ENCODE results near the gene AAK1. TPM values are rescaled to one million over a fixed set of nuclear protein-coding genes. Genes with fewer than 3 reads are reported as not detected.

Gene AAK1
- total and polyA plus RNA-seq, 2 donors (not counting 1 experiment from before 2014, with no cell fraction given): 43.5 to 45.7 TPM

DNA sequence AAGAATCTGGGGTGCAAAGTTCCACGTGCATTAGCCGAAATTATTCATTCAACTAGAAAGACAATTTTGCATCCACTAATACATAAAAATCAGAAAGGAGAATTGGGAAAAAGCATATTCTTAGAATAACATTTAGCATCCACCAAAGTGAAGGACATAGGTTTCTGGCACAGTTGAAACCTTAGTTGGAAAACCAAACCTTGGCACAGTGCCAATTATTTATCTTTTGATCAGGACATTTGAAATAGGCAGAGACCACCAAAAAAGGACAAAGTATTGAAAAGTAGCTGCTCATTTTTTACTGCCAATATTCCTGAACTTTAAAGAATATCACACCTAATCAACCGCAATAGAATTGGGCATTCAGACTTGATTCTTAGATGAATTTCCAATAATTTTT is 180.8 kb downstream of the AAK1 start:
- Histone ChIP-seq H4K20me1 (ENCODE audit: control insufficient read depth, extremely low read depth, insufficient read depth, low read length) (no peaks in the 10 kb centered on the region), H3K4me2 (ENCODE audit: extremely low read depth, insufficient read depth, low read length) (no peak overlapping the region), H2AFZ (ENCODE audit: low read length) (no peak overlapping the region), H3K9ac (ENCODE audit: insufficient read depth, low read length) (no peak overlapping the region), H3K79me2 (ENCODE audit: control insufficient read depth, insufficient read depth, low read length) (no peaks in the 10 kb centered on the region), H3K27ac (ENCODE audit: insufficient read depth, low read length) (no peak overlapping the region), H3K4me1 (ENCODE audit: control insufficient read depth, extremely low read depth, insufficient read depth, low read length) (no peaks in the 10 kb centered on the region), H3K9me3 (ENCODE audit: control insufficient read depth, insufficient read depth, low read depth, low read length) (no peaks in the 10 kb centered on the region), H3K27me3 (ENCODE audit: control insufficient read depth, insufficient read depth, low read length) (no peaks in the 10 kb centered on the region), H3K4me3 (replicated peaks in 1 of 4; ENCODE audit: control extremely low read depth in 1 of 4, insufficient read depth in 1 of 4, low read depth in 3 of 4, low read length in 4 of 4) (no peak overlapping the region), H3K36me3 (ENCODE audit: control insufficient read depth, insufficient read depth, low read length) (peaks cover 6% of the 10 kb centered on the region)
- no peak for DNase-seq (ENCODE audit: low read depth in 2 of 2)
- TF ChIP-seq EZH2 (IDR thresholded peaks at IDR 0.05; ENCODE audit: low read length, missing control alignments): no peak
- TF ChIP-seq, protein P1, sequence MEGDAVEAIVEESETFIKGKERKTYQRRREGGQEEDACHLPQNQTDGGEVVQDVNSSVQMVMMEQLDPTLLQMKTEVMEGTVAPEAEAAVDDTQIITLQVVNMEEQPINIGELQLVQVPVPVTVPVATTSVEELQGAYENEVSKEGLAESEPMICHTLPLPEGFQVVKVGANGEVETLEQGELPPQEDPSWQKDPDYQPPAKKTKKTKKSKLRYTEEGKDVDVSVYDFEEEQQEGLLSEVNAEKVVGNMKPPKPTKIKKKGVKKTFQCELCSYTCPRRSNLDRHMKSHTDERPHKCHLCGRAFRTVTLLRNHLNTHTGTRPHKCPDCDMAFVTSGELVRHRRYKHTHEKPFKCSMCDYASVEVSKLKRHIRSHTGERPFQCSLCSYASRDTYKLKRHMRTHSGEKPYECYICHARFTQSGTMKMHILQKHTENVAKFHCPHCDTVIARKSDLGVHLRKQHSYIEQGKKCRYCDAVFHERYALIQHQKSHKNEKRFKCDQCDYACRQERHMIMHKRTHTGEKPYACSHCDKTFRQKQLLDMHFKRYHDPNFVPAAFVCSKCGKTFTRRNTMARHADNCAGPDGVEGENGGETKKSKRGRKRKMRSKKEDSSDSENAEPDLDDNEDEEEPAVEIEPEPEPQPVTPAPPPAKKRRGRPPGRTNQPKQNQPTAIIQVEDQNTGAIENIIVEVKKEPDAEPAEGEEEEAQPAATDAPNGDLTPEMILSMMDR (conservative IDR thresholded peaks at IDR 0.05 in 1 of 2, IDR thresholded peaks at IDR 0.05 in 1 of 2; ENCODE audit: low read depth in 1 of 2, low read length in 2 of 2): no peak

DNA sequence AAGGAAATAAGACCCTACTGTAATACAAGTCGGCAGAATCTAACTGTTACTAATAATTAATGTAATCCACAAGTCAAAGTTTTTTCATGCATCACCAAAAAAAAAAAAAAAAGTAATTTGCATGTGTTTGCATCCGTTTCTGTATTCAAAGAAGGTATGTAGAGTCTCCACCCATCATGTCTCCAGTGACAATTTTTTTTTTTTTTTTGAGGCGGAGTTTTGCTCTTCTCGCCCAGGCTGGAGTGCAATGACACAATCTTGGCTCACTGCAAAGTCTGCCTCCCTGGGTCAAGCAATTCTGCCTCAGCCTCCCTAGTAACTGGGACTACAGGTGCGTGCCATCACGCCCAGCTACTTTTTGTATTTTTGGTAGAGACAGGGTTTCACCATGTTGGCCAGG is 182.1 kb downstream of the AAK1 start:
- no peaks in the 10 kb centered on the region for H4K20me1 ChIP-seq (ENCODE audit: control insufficient read depth, extremely low read depth, insufficient read depth, low read length)
- H3K4me1 ChIP-seq (ENCODE audit: control insufficient read depth, extremely low read depth, insufficient read depth, low read length): no peaks in the 10 kb centered on the region
- H3K9me3 ChIP-seq (ENCODE audit: control insufficient read depth, insufficient read depth, low read depth, low read length): no peaks in the 10 kb centered on the region
- no peaks in the 10 kb centered on the region for H3K27me3 ChIP-seq (ENCODE audit: control insufficient read depth, insufficient read depth, low read length)
- peaks cover 6% of the 10 kb centered on the region for H3K36me3 ChIP-seq (ENCODE audit: control insufficient read depth, insufficient read depth, low read length)
- TF ChIP-seq, protein P1 (conservative IDR thresholded peaks at IDR 0.05 in 1 of 2, IDR thresholded peaks at IDR 0.05 in 1 of 2; ENCODE audit: low read depth in 1 of 2, low read length in 2 of 2): no peak
- TF ChIP-seq EZH2 (IDR thresholded peaks at IDR 0.05; ENCODE audit: low read length, missing control alignments): no peak
- no peak overlapping the region for H3K27ac ChIP-seq (ENCODE audit: insufficient read depth, low read length)
- H3K4me2 ChIP-seq (ENCODE audit: extremely low read depth, insufficient read depth, low read length): no peak overlapping the region
- H3K4me3 ChIP-seq (replicated peaks in 1 of 4; ENCODE audit: control extremely low read depth in 1 of 4, insufficient read depth in 1 of 4, low read depth in 3 of 4, low read length in 4 of 4): no peak overlapping the region
- DNase-seq (ENCODE audit: low read depth in 2 of 2): no peak
- no peak overlapping the region for H2AFZ ChIP-seq (ENCODE audit: low read length)
- H3K79me2 ChIP-seq (ENCODE audit: control insufficient read depth, insufficient read depth, low read length): no peaks in the 10 kb centered on the region
- H3K9ac ChIP-seq (ENCODE audit: insufficient read depth, low read length): no peak overlapping the region

DNA sequence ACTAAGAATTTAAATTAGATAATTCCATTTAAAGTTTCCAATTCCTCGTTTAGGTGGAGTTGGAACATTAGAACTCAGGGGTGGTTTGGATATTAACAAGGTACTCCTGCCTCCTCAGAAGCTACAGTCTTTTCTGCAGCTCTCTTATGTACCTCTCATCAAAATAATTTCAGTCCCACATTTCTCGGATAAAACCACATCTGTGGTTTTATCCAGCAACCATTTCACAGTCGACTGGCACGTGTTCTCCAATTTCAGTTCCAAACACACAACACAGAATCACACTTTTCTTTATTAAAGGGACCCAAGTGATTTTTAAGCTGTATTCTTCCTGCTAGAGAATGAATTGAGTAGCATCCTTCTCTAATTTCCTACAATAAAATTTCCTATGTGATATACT is 183.6 kb downstream of the AAK1 start:
- Histone ChIP-seq H3K79me2 (ENCODE audit: control insufficient read depth, insufficient read depth, low read length) (no peaks in the 10 kb centered on the region), H4K20me1 (ENCODE audit: control insufficient read depth, extremely low read depth, insufficient read depth, low read length) (no peaks in the 10 kb centered on the region), H3K27ac (ENCODE audit: insufficient read depth, low read length) (no peak overlapping the region), H3K9me3 (ENCODE audit: control insufficient read depth, insufficient read depth, low read depth, low read length) (no peaks in the 10 kb centered on the region), H3K4me1 (ENCODE audit: control insufficient read depth, extremely low read depth, insufficient read depth, low read length) (no peaks in the 10 kb centered on the region), H2AFZ (ENCODE audit: low read length) (no peak overlapping the region), H3K27me3 (ENCODE audit: control insufficient read depth, insufficient read depth, low read length) (no peaks in the 10 kb centered on the region), H3K36me3 (ENCODE audit: control insufficient read depth, insufficient read depth, low read length) (no peaks in the 10 kb centered on the region), H3K4me3 (replicated peaks in 1 of 4; ENCODE audit: control extremely low read depth in 1 of 4, insufficient read depth in 1 of 4, low read depth in 3 of 4, low read length in 4 of 4) (no peak overlapping the region), H3K4me2 (ENCODE audit: extremely low read depth, insufficient read depth, low read length) (no peak overlapping the region), H3K9ac (ENCODE audit: insufficient read depth, low read length) (no peak overlapping the region)
- no peak for DNase-seq (ENCODE audit: low read depth in 2 of 2)
- no peak for TF ChIP-seq EZH2 (IDR thresholded peaks at IDR 0.05; ENCODE audit: low read length, missing control alignments)
- TF ChIP-seq, protein P1 (conservative IDR thresholded peaks at IDR 0.05 in 1 of 2, IDR thresholded peaks at IDR 0.05 in 1 of 2; ENCODE audit: low read depth in 1 of 2, low read length in 2 of 2): no peak

Data from fibroblast of lung (primary cell).